Stomach (tissue), 9 donors: ENCODE results near the gene AIFM2. TPM values are rescaled to one million over a fixed set of nuclear protein-coding genes. Genes with fewer than 3 reads are reported as not detected.

Source experiments
- DNase-seq, 2 donors: peaks; one replicate each; pipeline versions ENCODE4 v3.0.0 to v3.0.0-alpha.2; 2013 to 2019
- H3K27ac ChIP-seq, 5 donors: fragments of 200-600 bp in 4 of 5; sonication (generic) in 4 of 5; one replicate each; pipeline ENCODE4 v1.5.1; 2013 to 2019; ENCODE audit warnings: mild to moderate bottlenecking in 1 of 5, moderate library complexity in 1 of 5
- H3K27me3 ChIP-seq, 3 donors: fragments of 200-600 bp; sonication (generic); one replicate each; pipeline ENCODE4 v1.5.1; 2017 to 2019; ENCODE audit warnings: mixed run types in 1 of 3
- H3K36me3 ChIP-seq, 4 donors: fragments of 200-600 bp; sonication (generic); 1 replicate in 3 of 4; 2 replicates in 1 of 4; pipeline ENCODE4 v1.5.1; 2016 to 2019
- H3K4me1 ChIP-seq, 4 donors: fragments of 200-600 bp; sonication (generic); one replicate each; pipeline ENCODE4 v1.5.1; 2016 to 2019
- H3K4me3 ChIP-seq, 4 donors: fragments of 200-600 bp; sonication (generic) in 3 of 4; one replicate each; pipeline ENCODE4 v1.5.1; 2016 to 2019; ENCODE audit warnings: mild to moderate bottlenecking in 1 of 4
- H3K9me3 ChIP-seq, 4 donors: fragments of 200-600 bp; sonication (generic); one replicate each; pipeline ENCODE4 v1.5.1; 2016 to 2019
- EP300 ChIP-seq: sonication (generic); formaldehyde crosslinking; IDR thresholded peaks from one replicate; pipeline ENCODE4 v1.6.1; 2017; ENCODE audit warnings: antibody characterized with exemption
- POLR2A ChIP-seq, 4 donors: fragments of 450-650 bp; IDR thresholded peaks; one replicate each; pipeline ENCODE4 v1.6.1; 2016; ENCODE audit warnings: antibody characterized with exemption in 4 of 4, control low read depth in 2 of 4, mild to moderate bottlenecking in 1 of 4, moderate library complexity in 1 of 4
- POLR2AphosphoS5 ChIP-seq, 3 donors: sonication (generic); formaldehyde crosslinking; IDR thresholded peaks; one replicate each; pipeline ENCODE4 v1.6.1; 2016; ENCODE audit warnings: antibody characterized with exemption in 3 of 3
- WGBS, 5 donors: extraction: QIAGEN DNeasy Blood & Tissue Kit in 3 of 5; methylation state at CpG; one replicate each; pipeline versions ENCODE4 v1.1.5 to v1.1.7; 2013 to 2018; 5-methylcytosine and 5-hydroxymethylcytosine counted together
- intact Hi-C: fragments of 100-400 bp; cut with DNase I; formaldehyde crosslinking; loops from one replicate; pipeline ENCODE4 v1.15.1; 2023; ENCODE audit warnings: low total_unique reads
- polyA plus RNA-seq, 3 donors: library from polyadenylated mRNA; stranded (reverse); fragments of 200-250 nt; gene quantifications; one replicate each; pipeline ENCODE4 v1.2.3, GENCODE V29; 2013
- total RNA-seq, 5 donors: library from RNA; depleted of rRNA; stranded (reverse); fragments of >200 nt; gene quantifications; one replicate each; pipeline versions ENCODE4 v1.1.0 to v1.2.3, GENCODE V29; 2014 to 2016
- TF ChIP-seq, protein P1 (sequence below), 7 experiments: fragments of 450-650 bp in 4 of 7; fragments of 200-600 bp in 3 of 7; sonication (generic) in 3 of 7; IDR thresholded peaks; one replicate each; pipeline ENCODE4 v1.5.1; 2016 to 2019; ENCODE audit warnings: antibody characterized with exemption in 7 of 7, control low read depth in 2 of 7, mild to moderate bottlenecking in 1 of 7
- donor health status: healthy with polysubstance abuse.
- donor health status: Bipolar disorder and iron deficiency.
- donor health status: healthy.

The AIFM2 gene
- total and polyA plus RNA-seq, 8 donors, result 4.5 to 14.5 (median 6.1) TPM

DNA sequence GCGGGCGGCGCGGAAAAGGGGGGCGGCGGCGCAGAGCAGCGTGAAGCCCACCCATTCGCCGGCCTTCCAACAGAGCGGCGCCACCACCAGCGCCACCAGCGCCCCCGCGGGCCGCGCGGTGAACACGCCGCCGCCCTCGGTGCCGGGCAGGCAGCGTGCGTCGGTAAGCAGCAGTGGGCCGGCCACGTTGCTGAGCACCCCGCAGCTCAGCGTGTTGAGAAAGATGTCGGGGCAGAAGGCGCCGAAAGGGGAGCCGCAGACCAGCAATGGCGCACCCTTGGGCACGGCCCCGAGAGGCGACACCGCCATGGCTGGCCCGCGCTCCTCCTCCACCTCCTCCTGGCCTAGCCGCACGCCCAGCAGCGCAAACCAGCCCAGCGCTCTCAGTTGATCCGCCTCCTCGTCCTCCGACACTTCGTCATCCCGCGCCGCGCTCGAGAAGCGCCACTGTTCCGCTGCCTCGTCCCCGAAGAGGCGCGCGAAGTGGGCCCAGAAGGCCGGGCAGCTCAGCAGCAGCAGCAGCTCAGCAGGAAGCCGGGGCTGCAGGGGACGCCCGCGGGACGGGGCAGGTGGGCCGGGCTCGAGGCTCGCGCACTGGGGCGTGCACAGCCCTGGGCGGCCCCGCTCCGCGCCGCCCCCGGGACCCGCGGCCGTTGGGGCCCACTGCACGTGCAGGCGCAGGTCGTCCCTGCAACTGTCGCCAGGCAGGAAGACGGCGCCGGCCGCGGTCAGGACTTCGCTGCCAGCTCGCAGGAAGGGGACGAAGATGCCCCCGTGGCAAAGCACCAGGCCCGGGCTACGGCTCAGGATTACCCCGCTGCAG lies 13.3 kb upstream of the AIFM2 start:
- no peaks in the 10 kb centered on the region for H3K27me3 ChIP-seq
- peak overlapping the region; percentile 57 to 88 (median 76) for H3K4me3 ChIP-seq
- TF ChIP-seq POLR2A (IDR thresholded peaks at IDR 0.05) (no peak), EP300 (no peak), POLR2AphosphoS5 (IDR thresholded peaks at IDR 0.05) (peak in 2 of 3 donors; percentile 48 to 52)
- TF ChIP-seq, protein P1, sequence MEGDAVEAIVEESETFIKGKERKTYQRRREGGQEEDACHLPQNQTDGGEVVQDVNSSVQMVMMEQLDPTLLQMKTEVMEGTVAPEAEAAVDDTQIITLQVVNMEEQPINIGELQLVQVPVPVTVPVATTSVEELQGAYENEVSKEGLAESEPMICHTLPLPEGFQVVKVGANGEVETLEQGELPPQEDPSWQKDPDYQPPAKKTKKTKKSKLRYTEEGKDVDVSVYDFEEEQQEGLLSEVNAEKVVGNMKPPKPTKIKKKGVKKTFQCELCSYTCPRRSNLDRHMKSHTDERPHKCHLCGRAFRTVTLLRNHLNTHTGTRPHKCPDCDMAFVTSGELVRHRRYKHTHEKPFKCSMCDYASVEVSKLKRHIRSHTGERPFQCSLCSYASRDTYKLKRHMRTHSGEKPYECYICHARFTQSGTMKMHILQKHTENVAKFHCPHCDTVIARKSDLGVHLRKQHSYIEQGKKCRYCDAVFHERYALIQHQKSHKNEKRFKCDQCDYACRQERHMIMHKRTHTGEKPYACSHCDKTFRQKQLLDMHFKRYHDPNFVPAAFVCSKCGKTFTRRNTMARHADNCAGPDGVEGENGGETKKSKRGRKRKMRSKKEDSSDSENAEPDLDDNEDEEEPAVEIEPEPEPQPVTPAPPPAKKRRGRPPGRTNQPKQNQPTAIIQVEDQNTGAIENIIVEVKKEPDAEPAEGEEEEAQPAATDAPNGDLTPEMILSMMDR (IDR thresholded peaks at IDR 0.05), result peak in 4 of 7 experiments; percentile 39 to 63 (median 55)
- H3K4me1 ChIP-seq, result peaks cover 17 to 34% (median 28%) of the 10 kb centered on the region in 4 donors
- peak; percentile 67 to 91 for DNase-seq
- H3K27ac ChIP-seq, result peak overlapping the region; percentile 84 to 95 (median 91)
- intact Hi-C loops, result loop anchor here (2.0 kb wide), 1 partner anchor 29 kb away; no protein-coding TSS in a partner anchor
- WGBS, 5 donors, result 0 to 2% (median 0%) methylated on average over 20 to 98 of the region's 98 CpGs
- H3K9me3 ChIP-seq, result no peaks in the 10 kb centered on the region
- H3K36me3 ChIP-seq, result peaks cover 10 to 32% (median 24%) of the 10 kb centered on the region in 4 donors

DNA sequence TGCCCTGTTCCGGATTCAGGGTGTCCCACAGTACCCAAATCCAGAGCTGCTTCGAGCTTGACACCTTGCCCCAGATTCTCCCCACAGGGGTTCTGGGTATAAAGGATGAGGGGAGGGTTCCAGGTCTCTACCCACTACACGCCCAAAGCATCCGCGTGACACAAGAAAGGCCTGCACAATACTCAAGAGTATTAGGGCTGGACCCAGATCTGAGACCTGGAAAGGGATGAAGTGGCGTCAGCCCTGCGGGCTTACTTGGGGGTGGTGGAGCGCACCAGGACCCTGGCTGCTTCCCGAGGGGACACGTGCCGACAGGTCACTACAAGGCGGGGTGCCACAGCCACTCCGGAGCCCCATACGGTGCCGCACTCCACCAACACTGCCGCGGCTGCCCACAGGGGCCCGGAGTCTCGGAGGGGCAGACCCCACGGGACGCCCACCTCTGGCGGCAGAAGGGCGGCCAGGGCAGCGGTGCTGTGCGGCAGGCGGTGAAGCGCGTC lies 12.6 kb upstream of the AIFM2 start:
- Histone ChIP-seq H3K36me3 (peaks cover 4 to 28% (median 18%) of the 10 kb centered on the region in 4 donors), H3K9me3 (no peaks in the 10 kb centered on the region), H3K27ac (peak overlapping the region; percentile 84 to 95 (median 91)), H3K4me3 (peak overlapping the region; percentile 57 to 88 (median 76)), H3K27me3 (no peaks in the 10 kb centered on the region), H3K4me1 (peaks cover 17 to 34% (median 28%) of the 10 kb centered on the region in 4 donors)
- no peak for DNase-seq
- 8 to 80% (median 8%) methylated on average over 1 to 28 of the region's 28 CpGs for WGBS, 5 donors
- TF ChIP-seq POLR2A (IDR thresholded peaks at IDR 0.05), result no peak
- no peak for TF ChIP-seq EP300
- TF ChIP-seq, protein P1 (IDR thresholded peaks at IDR 0.05), result no peak
- TF ChIP-seq POLR2AphosphoS5 (IDR thresholded peaks at IDR 0.05), result no peak
- intact Hi-C loops, result loop anchor here (2.0 kb wide), 1 partner anchor 28 kb away; no protein-coding TSS in a partner anchor

DNA sequence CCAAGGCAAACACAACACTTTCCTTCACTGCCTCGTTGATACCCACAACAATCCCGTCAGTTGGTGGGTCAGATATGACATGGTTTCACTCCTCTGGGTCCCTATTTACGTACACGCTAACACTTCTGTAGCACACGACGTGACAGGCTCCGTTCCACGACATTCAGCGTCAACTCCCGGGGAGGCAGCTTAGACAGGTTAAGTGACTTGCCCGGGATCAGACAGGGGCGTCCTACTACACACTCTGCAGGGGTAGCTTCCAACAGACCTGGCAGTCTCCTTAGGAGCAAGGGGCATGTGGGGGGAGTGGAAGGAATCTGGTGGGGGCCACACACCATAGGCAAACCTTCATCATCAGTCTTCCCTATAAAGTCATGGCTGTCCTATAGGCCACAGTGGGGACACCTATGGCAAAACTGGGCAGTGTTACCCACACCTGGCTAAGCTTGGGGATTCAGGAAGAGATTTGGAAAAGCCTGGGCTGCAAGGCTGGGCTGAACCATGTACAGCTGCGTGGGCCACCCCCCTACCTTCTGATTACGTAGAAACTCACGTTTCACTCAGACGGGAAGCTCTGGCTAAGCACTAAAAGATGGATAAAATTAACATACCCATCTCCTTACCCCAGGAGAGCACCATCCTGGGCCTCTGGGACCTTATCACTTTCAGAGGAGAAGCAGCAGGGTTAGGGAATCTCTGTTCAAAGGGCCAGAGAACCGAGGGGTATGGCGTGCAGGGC lies 11.9 kb upstream of the AIFM2 start:
- intact Hi-C loops, result loop anchor here (2.0 kb wide), 1 partner anchor 28 kb away; no protein-coding TSS in a partner anchor
- 82 to 84% (median 82%) methylated on average over 18 of the region's 18 CpGs for WGBS, 5 donors
- peak overlapping the region in 1 of 5 donors; percentile 94 for H3K27ac ChIP-seq

More for the DNA sequence above, 11.9 kb upstream of the AIFM2 start:
- no peak for DNase-seq
- Histone ChIP-seq H3K4me1 (peaks cover 17 to 34% (median 28%) of the 10 kb centered on the region in 4 donors), H3K36me3 (peaks cover 3 to 28% (median 15%) of the 10 kb centered on the region in 4 donors), H3K4me3 (peak overlapping the region in 3 of 4 donors; percentile 57 to 84 (median 68)), H3K9me3 (no peaks in the 10 kb centered on the region), H3K27me3 (no peaks in the 10 kb centered on the region)
- TF ChIP-seq POLR2AphosphoS5 (IDR thresholded peaks at IDR 0.05), result no peak
- no peak for TF ChIP-seq EP300
- TF ChIP-seq, protein P1 (IDR thresholded peaks at IDR 0.05), result no peak
